Rectal smooth muscle tissue (tissue), 1 donor: Measurements from ENCODE around the gene STPG4.
"Not testable (repeated sequence)": the region's sequence is repeated elsewhere in the genome, so short reads cannot be mapped to it uniquely, and the experiment has no call there.

Source experiments
- H3K27ac ChIP-seq: one replicate; pipeline ENCODE4 v1.7.0; 2013; ENCODE audit warnings: low read depth, low read length, inconsistent platforms
- H3K27me3 ChIP-seq: one replicate; pipeline ENCODE4 v1.7.0; 2013; ENCODE audit warnings: low read length; ENCODE audit not compliant: control insufficient read depth, insufficient read depth
- H3K36me3 ChIP-seq: one replicate; pipeline ENCODE4 v1.7.0; 2013; ENCODE audit warnings: low read length; ENCODE audit not compliant: control insufficient read depth, insufficient read depth
- H3K4me1 ChIP-seq: one replicate; pipeline ENCODE4 v1.7.0; 2013; ENCODE audit warnings: low read length; ENCODE audit not compliant: control insufficient read depth, insufficient read depth
- H3K4me3 ChIP-seq: one replicate; pipeline ENCODE4 v1.7.0; 2013; ENCODE audit warnings: low read length
- H3K9ac ChIP-seq: one replicate; pipeline ENCODE4 v1.7.0; 2013; ENCODE audit warnings: low read length

The STPG4 gene

GRCh38 chr2:47112665-47113435 lies 42.3 kb downstream of the STPG4 start:
- H3K9ac ChIP-seq = no peak overlapping the region
- H3K4me3 ChIP-seq = no peak overlapping the region
- no peaks in the 10 kb centered on the region for H3K27me3 ChIP-seq
- H3K36me3 ChIP-seq = no peaks in the 10 kb centered on the region
- H3K27ac ChIP-seq = no peak overlapping the region
- no peaks in the 10 kb centered on the region for H3K4me1 ChIP-seq

DNA sequence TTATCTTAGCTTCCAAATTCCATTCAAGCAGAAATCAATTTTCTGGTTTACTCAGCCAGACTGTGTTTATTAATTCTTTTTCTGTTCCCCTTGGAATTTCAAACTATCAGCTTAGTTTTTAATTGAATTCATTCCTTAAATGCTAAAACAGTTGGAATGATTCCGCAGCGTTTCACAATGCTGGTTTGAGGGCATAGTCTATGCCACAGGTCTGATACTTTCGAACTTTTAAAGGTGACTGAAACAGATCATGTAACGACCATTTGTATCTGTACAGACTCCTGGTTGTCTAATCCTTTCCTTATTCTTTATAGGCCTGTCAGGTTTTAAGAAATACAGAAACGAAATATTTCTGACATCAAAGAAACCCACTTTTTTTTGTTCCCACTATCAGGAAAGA lies 45.4 kb downstream of the STPG4 start:
- H3K27me3 ChIP-seq = no peaks in the 10 kb centered on the region
- no peak overlapping the region for H3K27ac ChIP-seq
- H3K9ac ChIP-seq = no peak overlapping the region
- no peaks in the 10 kb centered on the region for H3K4me1 ChIP-seq
- no peaks in the 10 kb centered on the region for H3K36me3 ChIP-seq
- no peak overlapping the region for H3K4me3 ChIP-seq

DNA sequence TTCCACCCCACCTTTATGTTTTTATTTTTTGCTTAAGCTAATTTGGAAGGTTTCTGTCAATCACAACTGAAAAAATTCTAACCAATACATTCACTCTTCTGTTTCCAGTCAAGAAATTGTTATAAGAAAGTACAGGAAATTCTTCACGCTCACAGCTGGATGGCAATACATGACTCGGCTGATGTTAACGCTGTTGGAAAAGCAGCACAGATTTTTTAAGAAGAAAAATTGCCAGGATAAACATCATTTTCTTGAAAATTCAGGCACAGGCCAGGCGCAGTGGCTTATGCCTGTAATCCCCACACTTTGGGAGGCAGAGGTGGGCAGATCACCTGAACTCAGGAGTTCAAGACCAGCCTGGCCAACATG lies 46.1 kb downstream of the STPG4 start:
- Histone ChIP-seq H3K27me3 (no peaks in the 10 kb centered on the region), H3K9ac (no peak overlapping the region), H3K4me3 (no peak overlapping the region), H3K27ac (no peak overlapping the region), H3K4me1 (no peaks in the 10 kb centered on the region), H3K36me3 (no peaks in the 10 kb centered on the region)

DNA sequence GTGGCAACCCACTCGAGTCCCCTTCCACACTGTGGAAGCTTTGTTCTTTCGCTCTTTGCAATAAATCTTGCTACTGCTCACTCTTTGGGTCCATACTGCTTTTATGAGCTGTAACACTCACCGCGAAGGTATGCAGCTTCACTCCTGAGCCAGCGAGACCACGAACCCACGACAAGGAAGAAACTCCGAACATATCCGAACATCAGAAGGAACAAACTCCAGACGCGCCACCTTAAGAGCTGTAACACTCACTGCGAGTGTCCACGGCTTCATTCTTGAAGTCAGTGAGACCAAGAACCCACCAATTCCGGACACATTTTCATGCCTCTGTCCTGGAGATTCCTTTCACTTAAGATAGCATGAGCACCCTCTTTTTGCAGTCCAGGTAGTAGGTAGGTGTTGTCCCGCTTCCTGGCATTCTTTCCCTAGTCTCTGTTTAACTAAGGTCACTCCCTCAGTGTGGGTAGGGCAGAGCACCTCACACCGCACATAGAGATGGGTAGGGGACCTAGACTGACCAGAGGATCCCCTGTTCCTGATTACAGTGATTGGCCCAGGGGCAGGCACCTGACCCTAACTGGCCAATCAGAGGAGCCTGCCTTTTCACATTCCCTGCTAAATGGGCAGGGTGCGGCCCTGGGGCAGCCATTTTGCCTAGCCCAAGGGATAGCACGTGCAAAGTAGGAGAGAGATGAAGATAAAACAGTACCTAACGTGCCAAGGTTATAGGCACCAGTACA lies 46.7 kb downstream of the STPG4 start:
- not testable (repeated sequence) for H3K36me3 ChIP-seq, H3K4me3 ChIP-seq, H3K27me3 ChIP-seq, H3K4me1 ChIP-seq, H3K9ac ChIP-seq, H3K27ac ChIP-seq

GRCh38 chr2:47107201-47107600 lies 47.9 kb downstream of the STPG4 start:
- H3K27ac ChIP-seq, H3K4me3 ChIP-seq, H3K4me1 ChIP-seq, H3K27me3 ChIP-seq, H3K36me3 ChIP-seq, H3K9ac ChIP-seq: not testable (repeated sequence)

GRCh38 chr2:47106231-47106630 lies 48.9 kb downstream of the STPG4 start:
- not testable (repeated sequence) for H3K4me1 ChIP-seq, H3K27me3 ChIP-seq, H3K27ac ChIP-seq, H3K9ac ChIP-seq, H3K36me3 ChIP-seq, H3K4me3 ChIP-seq

- H3K4me1 ChIP-seq, H3K4me3 ChIP-seq, H3K9ac ChIP-seq, H3K27me3 ChIP-seq, H3K36me3 ChIP-seq, H3K27ac ChIP-seq: not testable (repeated sequence)
Measured at GRCh38 chr2:47099712-47100111, 55.4 kb downstream of the STPG4 start.

- no peak overlapping the region for H3K4me3 ChIP-seq
- H3K27ac ChIP-seq = no peak overlapping the region
- H3K4me1 ChIP-seq = peaks cover 9% of the 10 kb centered on the region
- no peaks in the 10 kb centered on the region for H3K27me3 ChIP-seq
- no peaks in the 10 kb centered on the region for H3K36me3 ChIP-seq
- H3K9ac ChIP-seq = no peak overlapping the region
Measured at GRCh38 chr2:47098953-47099352, 56.2 kb downstream of the STPG4 start.

DNA sequence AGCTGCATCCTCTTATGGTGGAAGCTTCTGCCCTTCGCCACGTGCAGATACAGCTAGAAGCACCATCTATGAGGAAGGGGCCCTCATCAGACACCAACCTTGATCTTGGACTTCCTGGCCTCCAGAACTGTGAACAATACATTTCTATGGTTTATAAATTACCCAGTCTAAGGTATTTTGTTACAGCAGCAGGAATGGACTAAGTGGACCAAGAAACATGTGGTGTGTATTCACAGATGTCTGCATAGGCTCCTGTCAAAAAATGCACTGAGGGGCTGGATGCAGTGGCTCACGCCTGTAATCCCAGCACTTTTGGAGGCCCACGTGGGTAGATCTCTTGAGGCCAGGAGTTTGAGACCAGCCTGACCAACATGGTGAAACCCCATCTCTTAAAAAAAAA lies 57.5 kb downstream of the STPG4 start:
- H3K36me3 ChIP-seq = no peaks in the 10 kb centered on the region
- H3K4me1 ChIP-seq = peaks cover 9% of the 10 kb centered on the region
- H3K27ac ChIP-seq = peak overlapping the region; percentile 66
- H3K27me3 ChIP-seq = no peaks in the 10 kb centered on the region
- no peak overlapping the region for H3K9ac ChIP-seq
- H3K4me3 ChIP-seq = no peak overlapping the region

DNA sequence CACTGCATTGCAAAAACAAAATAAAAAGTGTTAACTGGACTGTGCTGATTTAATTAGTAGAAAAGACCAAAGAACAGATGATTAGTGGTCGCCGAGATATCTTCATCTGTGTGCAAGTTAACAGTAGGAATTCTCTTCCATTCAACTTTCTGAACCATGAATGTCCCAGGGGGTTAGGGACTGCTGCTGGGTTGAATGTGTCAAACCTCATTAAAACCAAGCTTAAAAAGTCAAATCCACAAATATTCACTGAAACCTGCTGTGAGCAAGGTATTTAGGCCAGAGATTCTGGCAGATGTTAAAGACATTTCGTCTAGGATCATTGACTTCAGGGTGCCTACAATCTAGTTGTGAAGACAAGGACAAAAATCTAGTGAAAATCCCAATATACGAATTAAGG lies 58.7 kb downstream of the STPG4 start:
- Histone ChIP-seq H3K4me1 (peaks cover 9% of the 10 kb centered on the region), H3K36me3 (no peaks in the 10 kb centered on the region), H3K9ac (no peak overlapping the region), H3K4me3 (no peak overlapping the region), H3K27ac (no peak overlapping the region), H3K27me3 (no peaks in the 10 kb centered on the region)

DNA sequence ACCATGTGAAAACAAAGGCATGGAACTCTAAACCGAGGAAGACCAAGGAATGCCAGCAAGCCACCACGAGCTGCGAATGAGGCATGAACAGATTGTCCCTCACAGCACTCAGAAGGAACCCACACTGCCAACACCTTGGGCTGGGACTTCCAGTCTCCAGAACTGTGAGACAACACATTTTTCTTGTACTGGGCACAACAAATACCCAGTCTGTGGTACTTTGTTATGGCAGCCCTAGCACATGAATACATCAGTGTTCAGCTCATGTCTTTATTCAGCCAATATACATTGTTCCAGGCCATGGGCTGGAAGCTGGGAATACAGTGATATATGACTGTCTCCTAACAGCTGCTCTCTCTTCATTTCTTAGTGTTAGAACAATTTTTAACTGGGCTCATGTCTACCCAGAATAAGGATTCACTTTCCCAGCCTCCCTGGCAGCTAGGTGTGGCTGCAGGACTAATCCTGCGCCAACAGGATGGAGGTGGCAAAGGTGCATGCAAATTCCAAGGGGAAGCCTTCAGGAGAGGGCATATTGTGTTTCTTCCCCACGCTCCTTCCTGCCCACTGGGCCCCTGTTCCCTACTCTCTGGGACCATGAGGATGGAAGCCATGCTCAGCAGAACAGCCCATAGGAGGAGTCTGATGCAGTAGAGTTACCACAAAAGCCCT lies 59.6 kb downstream of the STPG4 start:
- Histone ChIP-seq H3K4me3 (no peak overlapping the region), H3K36me3 (no peaks in the 10 kb centered on the region), H3K27me3 (no peaks in the 10 kb centered on the region), H3K27ac (no peak overlapping the region), H3K9ac (no peak overlapping the region), H3K4me1 (peaks cover 13% of the 10 kb centered on the region)

- no peaks in the 10 kb centered on the region for H3K36me3 ChIP-seq
- no peak overlapping the region for H3K9ac ChIP-seq
- no peak overlapping the region for H3K4me3 ChIP-seq
- H3K27ac ChIP-seq = no peak overlapping the region
- no peaks in the 10 kb centered on the region for H3K27me3 ChIP-seq
- H3K4me1 ChIP-seq = peaks cover 13% of the 10 kb centered on the region
Measured at GRCh38 chr2:47094511-47095142, 60.5 kb downstream of the STPG4 start.
